Body of pancreas (tissue), 4 donors: ENCODE results near the gene KIF1B. TPM values are rescaled to one million over a fixed set of nuclear protein-coding genes. Genes with fewer than 3 reads are reported as not detected.

Source experiments
- ATAC-seq: fragments of 150-250 bp; one replicate; pipeline ENCODE4 v1.9.1; 2016
- DNase-seq, 4 donors: peaks; one replicate each; pipeline ENCODE4 v3.0.0-alpha.2; 2019
- H3K27ac ChIP-seq, 4 donors: fragments of 200-600 bp; sonication (generic); 1 replicate in 3 of 4; 2 replicates in 1 of 4; pipeline versions ENCODE4 v1.5.1 to v1.6.1; 2016 to 2019; ENCODE audit warnings: mild to moderate bottlenecking in 1 of 4, mixed read lengths in 1 of 4, moderate library complexity in 1 of 4
- H3K27me3 ChIP-seq, 2 donors: fragments of 200-600 bp; sonication (generic); one replicate each; pipeline ENCODE4 v1.6.0; 2016; ENCODE audit warnings: mild to moderate bottlenecking in 1 of 2
- H3K36me3 ChIP-seq, 2 donors: fragments of 200-600 bp; sonication (generic); replicated peaks in 1 of 2; 2 replicates each; pipeline ENCODE4 v1.5.1; 2016; ENCODE audit warnings: low read depth in 2 of 2; ENCODE audit not compliant: insufficient read depth in 1 of 2
- H3K4me1 ChIP-seq: fragments of 200-600 bp; sonication (generic); one replicate; pipeline ENCODE4 v1.6.0; 2016
- H3K4me3 ChIP-seq, 2 donors: fragments of 200-600 bp; sonication (generic); 1 replicate in 1 of 2; 2 replicates in 1 of 2; pipeline ENCODE4 v1.5.1; 2016 to 2019
- H3K9me3 ChIP-seq, 3 donors: fragments of 200-600 bp; sonication (generic); 1 replicate in 2 of 3; 2 replicates in 1 of 3; pipeline ENCODE4 v1.5.1; 2016
- POLR2A ChIP-seq, 3 donors: fragments of 450-650 bp; IDR thresholded peaks; one replicate each; pipeline ENCODE4 v1.6.1; 2016; ENCODE audit warnings: antibody characterized with exemption in 3 of 3, mild to moderate bottlenecking in 2 of 3
- WGBS, 2 donors: methylation state at CpG; one replicate each; pipeline ENCODE4 v1.1.5; 2017; 5-methylcytosine and 5-hydroxymethylcytosine counted together
- intact Hi-C: fragments of 100-400 bp; cut with DNase I; formaldehyde crosslinking; loops from one replicate; pipeline ENCODE4 v1.15.1; 2023
- total RNA-seq, 2 donors: library from RNA; depleted of rRNA; stranded (reverse); fragments of >200 nt; gene quantifications; one replicate each; pipeline ENCODE4 v1.1.0, GENCODE V29; 2016
- TF ChIP-seq, protein P1 (sequence below), 7 experiments: fragments of 450-650 bp in 4 of 7; fragments of 200-600 bp in 3 of 7; sonication (generic) in 3 of 7; IDR thresholded peaks; one replicate each; pipeline ENCODE4 v1.5.1; 2016 to 2019; ENCODE audit warnings: antibody characterized with exemption in 7 of 7

The KIF1B gene
- total RNA-seq, 2 donors from 2014 or later, result 39.2 to 46.8 TPM

DNA sequence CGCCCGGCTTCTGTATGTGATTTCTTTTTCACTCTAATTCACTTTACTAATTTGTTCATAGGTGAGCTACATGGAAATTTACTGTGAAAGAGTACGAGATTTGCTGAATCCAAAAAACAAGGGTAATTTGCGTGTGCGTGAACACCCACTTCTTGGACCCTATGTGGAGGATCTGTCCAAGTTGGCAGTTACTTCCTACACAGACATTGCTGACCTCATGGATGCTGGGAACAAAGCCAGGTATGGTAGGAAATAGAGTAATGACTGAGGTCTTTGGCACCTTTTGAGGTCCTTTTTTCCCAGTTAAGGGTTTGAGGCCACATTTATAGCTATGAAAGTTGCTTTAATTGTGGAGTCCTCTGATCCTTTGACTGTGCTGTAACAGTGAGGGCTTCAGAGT, 56.9 kb downstream of the KIF1B start:
- no peaks in the 10 kb centered on the region for H3K27me3 ChIP-seq
- peaks cover 0 to 2% of the 10 kb centered on the region in 2 donors for H3K36me3 ChIP-seq
- ATAC-seq (no peak), DNase-seq (no peak)
- H3K27ac ChIP-seq, result no peak overlapping the region
- intact Hi-C loops, result no loop called here
- no peak overlapping the region for H3K4me3 ChIP-seq
- 92 to 100% methylated on average over 5 of the region's 5 CpGs for WGBS, 2 donors
- TF ChIP-seq POLR2A (IDR thresholded peaks at IDR 0.05), result no peak
- TF ChIP-seq, protein P1, sequence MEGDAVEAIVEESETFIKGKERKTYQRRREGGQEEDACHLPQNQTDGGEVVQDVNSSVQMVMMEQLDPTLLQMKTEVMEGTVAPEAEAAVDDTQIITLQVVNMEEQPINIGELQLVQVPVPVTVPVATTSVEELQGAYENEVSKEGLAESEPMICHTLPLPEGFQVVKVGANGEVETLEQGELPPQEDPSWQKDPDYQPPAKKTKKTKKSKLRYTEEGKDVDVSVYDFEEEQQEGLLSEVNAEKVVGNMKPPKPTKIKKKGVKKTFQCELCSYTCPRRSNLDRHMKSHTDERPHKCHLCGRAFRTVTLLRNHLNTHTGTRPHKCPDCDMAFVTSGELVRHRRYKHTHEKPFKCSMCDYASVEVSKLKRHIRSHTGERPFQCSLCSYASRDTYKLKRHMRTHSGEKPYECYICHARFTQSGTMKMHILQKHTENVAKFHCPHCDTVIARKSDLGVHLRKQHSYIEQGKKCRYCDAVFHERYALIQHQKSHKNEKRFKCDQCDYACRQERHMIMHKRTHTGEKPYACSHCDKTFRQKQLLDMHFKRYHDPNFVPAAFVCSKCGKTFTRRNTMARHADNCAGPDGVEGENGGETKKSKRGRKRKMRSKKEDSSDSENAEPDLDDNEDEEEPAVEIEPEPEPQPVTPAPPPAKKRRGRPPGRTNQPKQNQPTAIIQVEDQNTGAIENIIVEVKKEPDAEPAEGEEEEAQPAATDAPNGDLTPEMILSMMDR (IDR thresholded peaks at IDR 0.05), result no peak
- no peaks in the 10 kb centered on the region for H3K9me3 ChIP-seq
- H3K4me1 ChIP-seq, result peaks cover 13% of the 10 kb centered on the region

DNA sequence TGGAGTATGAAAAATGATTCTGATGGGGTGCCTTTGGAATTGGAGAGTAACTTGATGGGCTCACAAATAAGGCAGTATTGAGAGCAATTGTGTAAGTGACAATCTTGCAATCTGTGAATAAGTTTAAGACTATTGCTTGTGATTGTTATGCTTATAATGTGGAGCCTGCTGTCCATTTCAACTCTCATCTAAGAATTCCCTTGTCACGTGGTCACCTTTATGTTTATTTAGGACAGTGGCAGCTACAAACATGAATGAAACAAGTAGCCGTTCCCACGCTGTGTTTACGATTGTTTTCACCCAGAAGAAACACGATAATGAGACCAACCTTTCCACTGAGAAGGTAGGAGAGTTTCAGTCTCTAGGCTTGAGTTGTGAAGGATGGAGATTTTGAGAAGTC, 57.6 kb downstream of the KIF1B start:
- Histone ChIP-seq H3K4me1 (peaks cover 15% of the 10 kb centered on the region), H3K27me3 (no peaks in the 10 kb centered on the region), H3K36me3 (peaks cover 0 to 2% of the 10 kb centered on the region in 2 donors), H3K9me3 (no peaks in the 10 kb centered on the region), H3K27ac (no peak overlapping the region), H3K4me3 (no peak overlapping the region)
- WGBS, 2 donors, result 37 to 38% methylated on average over 5 of the region's 5 CpGs
- intact Hi-C loops, result no loop called here
- ATAC-seq, result peak; percentile 24
- no peak for DNase-seq
- TF ChIP-seq, protein P1 (IDR thresholded peaks at IDR 0.05), result no peak
- TF ChIP-seq POLR2A (IDR thresholded peaks at IDR 0.05), result no peak

DNA sequence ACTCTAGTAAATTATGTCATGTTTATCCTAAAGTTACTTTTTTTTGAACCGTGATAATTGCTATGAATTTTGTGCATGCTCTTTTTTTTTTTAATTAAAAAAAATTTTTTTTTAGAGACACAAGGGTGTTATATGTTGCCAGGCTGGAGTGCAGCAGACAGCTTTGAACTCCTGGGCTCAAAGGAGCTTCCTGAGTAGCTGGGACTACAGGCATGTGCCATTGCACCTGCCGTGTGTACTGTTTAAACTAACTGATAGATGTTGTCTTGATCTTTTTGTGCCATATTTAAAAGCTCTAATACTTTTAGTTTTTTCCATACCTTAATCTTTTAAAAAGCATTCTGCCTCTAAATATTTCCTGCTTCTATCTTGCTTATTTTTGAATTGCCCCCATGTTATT, 60.7 kb downstream of the KIF1B start:
- no peak for TF ChIP-seq POLR2A (IDR thresholded peaks at IDR 0.05)
- TF ChIP-seq, protein P1 (IDR thresholded peaks at IDR 0.05), result no peak
- intact Hi-C loops, result no loop called here

DNA sequence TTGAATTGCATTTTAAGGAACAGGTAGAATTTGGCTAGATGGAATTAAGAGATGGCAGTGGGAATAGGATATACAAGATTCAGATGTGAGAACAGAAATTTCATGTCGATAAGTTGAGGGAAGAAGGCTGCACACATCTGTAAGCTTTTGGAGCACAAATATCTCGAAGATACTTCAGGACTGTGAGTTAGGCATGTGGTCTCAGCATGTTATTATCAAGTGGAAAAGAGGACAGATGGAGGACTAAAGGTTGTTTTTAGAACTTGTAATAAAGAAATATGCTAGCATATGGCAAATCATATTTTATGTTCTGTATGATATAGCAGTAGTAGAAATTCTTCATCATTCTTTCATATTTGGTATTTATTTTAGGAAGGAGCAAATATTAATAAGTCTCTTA, 61.5 kb downstream of the KIF1B start:
- H3K36me3 ChIP-seq, result peaks cover 0 to 4% of the 10 kb centered on the region in 2 donors
- 34 to 45% methylated on average over 2 of the region's 2 CpGs for WGBS, 2 donors

More for the DNA sequence above, 60.7 kb downstream of the KIF1B start:
- 52 to 70% methylated on average over 2 of the region's 2 CpGs for WGBS, 2 donors
- Histone ChIP-seq H3K27me3 (no peaks in the 10 kb centered on the region), H3K9me3 (no peaks in the 10 kb centered on the region), H3K4me3 (no peak overlapping the region), H3K27ac (no peak overlapping the region), H3K36me3 (peaks cover 0 to 4% of the 10 kb centered on the region in 2 donors), H3K4me1 (peaks cover 15% of the 10 kb centered on the region)
- DNase-seq (no peak), ATAC-seq (no peak)

DNA sequence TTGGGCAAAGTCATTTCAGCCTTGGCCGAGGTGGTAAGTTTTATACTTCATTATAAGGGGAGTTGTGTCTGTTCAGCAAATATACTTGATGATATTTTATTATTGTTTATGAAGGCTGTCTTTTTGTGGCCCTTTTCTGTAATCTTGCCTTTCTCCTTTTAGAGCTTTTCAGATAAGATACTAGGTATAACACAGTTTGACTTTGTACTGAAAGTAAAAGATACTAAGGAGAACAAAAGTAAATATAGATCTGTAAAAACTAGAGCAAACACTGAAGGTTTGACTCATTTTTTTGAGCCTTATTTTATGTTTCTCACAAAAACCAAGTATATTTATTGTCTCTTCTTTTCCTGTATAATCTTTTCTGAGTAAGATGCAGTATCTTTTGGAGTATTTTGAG, 61.9 kb downstream of the KIF1B start:
- TF ChIP-seq, protein P1 (IDR thresholded peaks at IDR 0.05), result no peak
- TF ChIP-seq POLR2A (IDR thresholded peaks at IDR 0.05), result no peak
- Histone ChIP-seq H3K4me3 (no peak overlapping the region), H3K9me3 (no peaks in the 10 kb centered on the region), H3K36me3 (peaks cover 0 to 4% of the 10 kb centered on the region in 2 donors), H3K27me3 (no peaks in the 10 kb centered on the region), H3K4me1 (peaks cover 15% of the 10 kb centered on the region), H3K27ac (peak overlapping the region in 2 of 4 donors; percentile 18 to 23)
- DNase-seq (no peak), ATAC-seq (no peak)
- intact Hi-C loops, result no loop called here
- WGBS, 2 donors, result 31 to 59% methylated on average over 1 of the region's 1 CpG

More for the DNA sequence above, 61.5 kb downstream of the KIF1B start:
- ATAC-seq (no peak), DNase-seq (no peak)
- intact Hi-C loops, result no loop called here
- no peak for TF ChIP-seq POLR2A (IDR thresholded peaks at IDR 0.05)
- TF ChIP-seq, protein P1 (IDR thresholded peaks at IDR 0.05), result no peak
- H3K27ac ChIP-seq, result peak overlapping the region in 2 of 4 donors; percentile 18 to 23
- H3K9me3 ChIP-seq, result no peaks in the 10 kb centered on the region
- H3K27me3 ChIP-seq, result no peaks in the 10 kb centered on the region
- H3K4me1 ChIP-seq, result peaks cover 15% of the 10 kb centered on the region
- H3K4me3 ChIP-seq, result no peak overlapping the region
